D721Med (cell line): ENCODE measurements around the gene CLK2.
A peak's percentile ranks its signal among the peaks of the same experiment; 100 is the strongest.

ENCODE experiments used
- DNase-seq: peaks from one replicate; pipeline ENCODE4 v3.0.0; 2011; ENCODE audit warnings: low spot score; ENCODE audit not compliant: insufficient read length
- FAIRE-seq: peaks from 2 replicates; lab custom pipeline; 2011; peaks lifted over from hg19 to GRCh38; lab: Jason Lieb, UNC
- CTCF ChIP-seq: IDR thresholded peaks from 2 replicates; pipeline ENCODE4 v1.5.1; 2012; ENCODE audit warnings: mild to moderate bottlenecking, control low read depth; ENCODE audit not compliant: insufficient read depth; ENCODE audit errors: missing control alignments

CLK2 gene

GRCh38 chr1:155273343-155274245 is at the start of gene CLK2:
Gene CLK2, minus strand, starts transcription at chr1:155273504. Its CDS starts 2,527 bp downstream, at chr1:155270977.
- DNase-seq (peak; percentile 100), FAIRE-seq (no peak)
- no peak for TF ChIP-seq CTCF

- no peak for TF ChIP-seq CTCF
- FAIRE-seq (no peak), DNase-seq (peak; percentile 54)
Measured at GRCh38 chr1:155322571-155322952, 49.3 kb upstream of the CLK2 start.

GRCh38 chr1:155321639-155322503 is 48.6 kb upstream of the CLK2 start:
- no peak for FAIRE-seq
- DNase-seq: no peak
- no peak for TF ChIP-seq CTCF

GRCh38 chr1:155320661-155321617 is 47.6 kb upstream of the CLK2 start, which contains the start of gene RUSC1:
Gene RUSC1, plus strand, starts transcription at chr1:155320894. Its CDS starts 880 bp downstream, at chr1:155321774.
- DNase-seq: peak; percentile 73
- FAIRE-seq: no peak
- TF ChIP-seq CTCF: no peak

- no peak for TF ChIP-seq CTCF
- no peak for FAIRE-seq
- DNase-seq: no peak
Measured at GRCh38 chr1:155320252-155320651, 46.9 kb upstream of the CLK2 start.

- FAIRE-seq (no peak), DNase-seq (no peak)
- no peak for TF ChIP-seq CTCF
Measured at GRCh38 chr1:155319536-155319935, 46.2 kb upstream of the CLK2 start.
